GM12872 (cell line): ENCODE results near the gene NRIP2.
A peak's percentile ranks its signal among the peaks of the same experiment; 100 is the strongest.

Source experiments
- TF ChIP-seq, protein P1 (sequence below): IDR thresholded peaks from 3 replicates; pipeline ENCODE4 v1.5.1; 2011; ENCODE audit warnings: low read depth, mild to moderate bottlenecking, low read length, moderate library complexity; ENCODE audit not compliant: insufficient read depth

The NRIP2 gene

DNA sequence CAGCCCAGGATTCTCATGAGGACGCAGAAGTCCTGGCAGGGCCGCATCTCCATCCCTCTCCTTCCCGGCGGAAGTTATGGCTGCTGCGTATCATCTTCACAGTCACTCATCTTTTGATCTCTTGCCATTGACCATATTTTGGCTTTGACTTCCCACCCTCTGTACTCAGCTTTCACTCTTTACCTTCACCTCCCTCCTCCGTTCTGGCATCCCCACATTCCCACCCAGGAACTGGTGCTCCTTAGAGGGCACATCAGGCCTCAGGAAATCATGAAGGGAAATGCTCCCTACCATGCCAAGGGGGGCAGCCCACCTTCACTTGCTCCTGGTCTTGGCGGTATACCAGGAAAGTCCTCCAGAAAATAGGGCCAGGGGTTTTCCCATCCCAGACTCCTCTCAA lies 20.7 kb upstream of the NRIP2 start:
- TF ChIP-seq, protein P1, sequence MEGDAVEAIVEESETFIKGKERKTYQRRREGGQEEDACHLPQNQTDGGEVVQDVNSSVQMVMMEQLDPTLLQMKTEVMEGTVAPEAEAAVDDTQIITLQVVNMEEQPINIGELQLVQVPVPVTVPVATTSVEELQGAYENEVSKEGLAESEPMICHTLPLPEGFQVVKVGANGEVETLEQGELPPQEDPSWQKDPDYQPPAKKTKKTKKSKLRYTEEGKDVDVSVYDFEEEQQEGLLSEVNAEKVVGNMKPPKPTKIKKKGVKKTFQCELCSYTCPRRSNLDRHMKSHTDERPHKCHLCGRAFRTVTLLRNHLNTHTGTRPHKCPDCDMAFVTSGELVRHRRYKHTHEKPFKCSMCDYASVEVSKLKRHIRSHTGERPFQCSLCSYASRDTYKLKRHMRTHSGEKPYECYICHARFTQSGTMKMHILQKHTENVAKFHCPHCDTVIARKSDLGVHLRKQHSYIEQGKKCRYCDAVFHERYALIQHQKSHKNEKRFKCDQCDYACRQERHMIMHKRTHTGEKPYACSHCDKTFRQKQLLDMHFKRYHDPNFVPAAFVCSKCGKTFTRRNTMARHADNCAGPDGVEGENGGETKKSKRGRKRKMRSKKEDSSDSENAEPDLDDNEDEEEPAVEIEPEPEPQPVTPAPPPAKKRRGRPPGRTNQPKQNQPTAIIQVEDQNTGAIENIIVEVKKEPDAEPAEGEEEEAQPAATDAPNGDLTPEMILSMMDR = no peak

DNA sequence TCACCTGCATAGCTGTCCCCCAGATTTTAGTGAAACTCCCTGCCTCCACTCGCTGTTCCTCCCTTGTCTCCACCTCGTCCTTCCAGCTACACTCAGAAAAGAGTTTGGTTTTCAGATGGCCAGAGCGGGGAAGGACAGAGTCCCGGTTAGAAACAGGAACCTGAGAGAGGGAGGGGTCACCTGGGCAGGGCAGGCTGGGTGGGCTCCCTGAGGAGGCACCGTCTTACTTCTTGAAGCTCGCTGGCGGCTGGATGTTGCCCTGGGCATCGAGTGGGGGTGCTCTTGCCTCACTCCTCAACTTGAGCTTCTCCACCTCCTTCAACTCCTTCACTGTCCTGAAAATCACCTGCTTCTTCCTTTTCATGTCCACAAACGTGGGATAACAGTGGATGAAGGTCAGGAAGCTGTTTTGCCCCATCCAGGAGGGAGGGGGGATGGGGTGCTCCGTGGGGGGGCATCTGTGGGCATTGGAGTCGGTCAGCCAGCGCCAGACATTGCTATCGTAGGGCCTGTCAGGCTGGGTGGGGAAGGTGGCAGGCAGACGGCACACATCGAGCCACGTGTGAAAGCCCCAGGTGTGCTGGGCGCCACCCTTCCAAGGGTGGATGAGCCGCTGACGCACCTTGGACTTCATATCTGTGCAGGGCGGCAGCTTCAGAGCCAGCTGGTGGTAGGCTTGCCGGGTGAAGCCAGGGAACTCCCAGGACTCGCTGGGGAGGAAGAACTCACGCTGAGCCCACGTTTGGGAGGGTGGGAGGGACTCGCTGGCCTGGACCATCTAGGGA lies 20.0 kb upstream of the NRIP2 start:
- TF ChIP-seq, protein P1 = no peak

DNA sequence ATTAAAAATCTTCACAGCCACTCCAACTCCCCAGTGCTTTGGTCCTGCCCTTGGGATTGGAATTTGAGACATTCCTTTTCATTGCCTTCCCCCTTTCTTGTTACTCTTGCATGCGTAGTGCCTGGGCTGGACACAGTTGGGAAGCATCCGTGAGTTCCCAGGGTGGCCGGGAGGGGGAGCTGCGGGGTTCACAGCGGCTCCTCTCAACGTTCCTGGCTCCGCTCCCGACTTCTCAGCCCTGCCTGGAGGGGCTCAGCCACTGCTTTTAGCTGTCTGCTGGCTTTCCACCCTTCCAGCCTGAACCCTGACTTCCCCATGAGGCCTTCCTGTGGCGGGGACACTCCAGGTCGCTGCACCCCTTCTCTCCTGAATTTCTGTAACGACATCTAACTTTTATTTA lies 18.8 kb upstream of the NRIP2 start:
- TF ChIP-seq, protein P1 = peak; percentile 64

DNA sequence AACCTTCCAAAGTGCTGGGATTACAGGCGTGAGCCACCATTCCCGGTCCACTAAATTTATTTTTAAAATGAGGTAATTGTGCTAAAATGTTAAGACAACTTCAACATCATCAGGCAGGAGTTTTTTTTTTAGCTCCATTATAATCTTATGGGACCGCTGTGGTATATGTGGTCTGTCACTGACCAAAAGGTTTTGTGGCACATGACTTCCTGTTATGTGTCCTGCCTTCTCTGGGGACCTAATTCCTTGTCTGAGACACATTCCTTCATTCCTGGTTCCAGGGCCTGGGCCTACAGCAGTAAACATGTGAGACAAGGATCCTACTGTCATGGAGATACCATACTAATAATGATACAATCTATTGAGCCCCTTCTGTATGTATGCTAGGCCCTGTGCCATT lies 17.1 kb upstream of the NRIP2 start:
- TF ChIP-seq, protein P1 = no peak

DNA sequence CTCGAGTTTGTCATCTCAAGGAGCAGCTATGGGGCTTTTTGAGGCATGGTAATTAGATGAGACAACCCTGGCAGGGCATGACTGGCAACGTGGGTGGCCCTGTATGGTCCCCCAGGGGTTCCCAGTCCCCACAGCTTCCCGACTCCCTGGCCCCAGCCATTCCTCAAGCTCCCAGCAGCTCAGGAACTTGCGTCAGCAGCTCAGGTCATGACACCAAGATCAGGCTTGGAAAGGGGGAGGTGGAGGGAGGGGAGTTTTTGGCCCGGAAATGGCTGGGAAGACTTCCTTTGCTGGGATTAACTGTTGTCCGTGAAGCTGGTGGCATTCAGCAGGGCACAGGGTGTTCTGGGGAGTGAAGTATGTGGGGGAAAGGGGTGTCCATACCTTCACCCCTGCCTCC lies 10.4 kb upstream of the NRIP2 start:
- TF ChIP-seq, protein P1 = no peak

DNA sequence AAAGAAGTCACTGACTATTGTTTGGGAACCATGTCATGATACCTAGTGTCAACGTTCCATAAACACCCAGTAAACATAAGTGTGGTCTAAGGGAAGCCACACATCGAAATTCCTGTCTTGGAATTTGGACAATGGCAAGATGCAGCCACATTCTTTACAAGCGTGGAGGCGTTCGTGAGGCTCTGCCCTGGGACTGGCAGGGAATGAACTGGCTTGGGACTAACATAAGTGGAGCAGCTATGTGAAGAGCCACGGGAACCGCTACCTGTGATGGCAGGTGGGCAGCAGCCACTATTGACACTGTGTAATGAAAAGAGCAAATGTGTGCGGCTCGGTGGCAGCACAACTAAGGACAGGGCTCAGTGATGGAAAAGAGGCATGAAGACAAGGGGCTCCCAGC lies 10.0 kb upstream of the NRIP2 start:
- TF ChIP-seq, protein P1 = no peak

DNA sequence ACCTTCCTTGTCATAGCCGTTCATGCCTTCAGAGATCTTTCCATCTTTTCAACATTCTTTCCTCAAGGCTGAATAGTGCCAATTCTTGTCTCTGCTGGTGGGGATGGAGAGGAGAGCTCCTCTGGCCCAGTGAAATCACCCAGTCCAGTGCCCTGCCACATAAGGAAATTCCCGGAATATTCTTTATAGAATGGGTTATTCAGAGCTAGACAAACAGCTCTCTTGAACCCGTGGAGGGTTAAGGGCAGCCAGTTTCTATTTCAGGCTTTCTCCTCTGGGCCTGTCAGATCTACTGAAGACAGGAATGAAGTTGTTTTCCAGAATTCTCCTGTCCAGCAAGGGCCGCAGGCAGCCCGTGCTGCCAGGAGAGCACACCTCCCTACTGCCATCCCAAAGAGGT lies 8.1 kb upstream of the NRIP2 start:
- TF ChIP-seq, protein P1 = no peak
